Activated CD4-positive, alpha-beta T cell treated with anti-CD3 and anti-CD28 coated beads, Interleukin-10, Interleukin-2, amounts not matched to agents 100 ng/mL and 50 ng/mL, durations not matched to agents 16 hours and 8 hours (primary cell): ENCODE results near the gene HLX.

ENCODE experiments used
- DNase-seq: peaks from one replicate; pipeline ENCODE4 v3.0.0-alpha.2; 2020

HLX gene

GRCh38 chr1:220879076-220879508 is at the start of gene HLX:
TSS of gene HLX (plus strand) at chr1:220879443. CDS start at chr1:220879858, 415 bp downstream.
- peak; percentile 68 for DNase-seq

- DNase-seq, result no peak
Measured at GRCh38 chr1:220833436-220833835, 45.8 kb upstream of the HLX start.

GRCh38 chr1:220834155-220834870 is 44.9 kb upstream of the HLX start:
- no peak for DNase-seq

GRCh38 chr1:220838578-220838977 is 40.7 kb upstream of the HLX start:
- no peak for DNase-seq

- DNase-seq, result no peak
Measured at GRCh38 chr1:220839474-220839873, 39.8 kb upstream of the HLX start.

- DNase-seq, result no peak
Measured at GRCh38 chr1:220841293-220841692, 38.0 kb upstream of the HLX start.

GRCh38 chr1:220843481-220844011 is 35.7 kb upstream of the HLX start:
- no peak for DNase-seq

- DNase-seq, result no peak
Measured at GRCh38 chr1:220852408-220852807, 26.8 kb upstream of the HLX start.

- no peak for DNase-seq
Measured at GRCh38 chr1:220872296-220872695, 6.9 kb upstream of the HLX start.

- DNase-seq, result no peak
Measured at GRCh38 chr1:220873087-220873486, 6.2 kb upstream of the HLX start.

GRCh38 chr1:220873868-220874655 is 5.2 kb upstream of the HLX start:
- DNase-seq, result peak; percentile 39

GRCh38 chr1:220875260-220875659 is 4.0 kb upstream of the HLX start:
- DNase-seq, result no peak

GRCh38 chr1:220876511-220877376 is 2.5 kb upstream of the HLX start:
- DNase-seq, result no peak

GRCh38 chr1:220877377-220878095 is 1.7 kb upstream of the HLX start:
- DNase-seq, result no peak

GRCh38 chr1:220878191-220879075 is 810 bp upstream of the HLX start:
- peak; percentile 50 for DNase-seq

GRCh38 chr1:220879509-220880361 is 492 bp downstream of the HLX start:
- peak; percentile 35 for DNase-seq

GRCh38 chr1:220880362-220880670 is 1.1 kb downstream of the HLX start:
- DNase-seq, result no peak

- DNase-seq, result peak; percentile 43
Measured at GRCh38 chr1:220880726-220881506, 1.7 kb downstream of the HLX start.

- no peak for DNase-seq
Measured at GRCh38 chr1:220882061-220882891, 3.0 kb downstream of the HLX start.
